ENCODE results near the gene TTPAL.

The TTPAL gene, protein sequence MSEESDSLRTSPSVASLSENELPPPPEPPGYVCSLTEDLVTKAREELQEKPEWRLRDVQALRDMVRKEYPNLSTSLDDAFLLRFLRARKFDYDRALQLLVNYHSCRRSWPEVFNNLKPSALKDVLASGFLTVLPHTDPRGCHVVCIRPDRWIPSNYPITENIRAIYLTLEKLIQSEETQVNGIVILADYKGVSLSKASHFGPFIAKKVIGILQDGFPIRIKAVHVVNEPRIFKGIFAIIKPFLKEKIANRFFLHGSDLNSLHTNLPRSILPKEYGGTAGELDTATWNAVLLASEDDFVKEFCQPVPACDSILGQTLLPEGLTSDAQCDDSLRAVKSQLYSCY

DNA sequence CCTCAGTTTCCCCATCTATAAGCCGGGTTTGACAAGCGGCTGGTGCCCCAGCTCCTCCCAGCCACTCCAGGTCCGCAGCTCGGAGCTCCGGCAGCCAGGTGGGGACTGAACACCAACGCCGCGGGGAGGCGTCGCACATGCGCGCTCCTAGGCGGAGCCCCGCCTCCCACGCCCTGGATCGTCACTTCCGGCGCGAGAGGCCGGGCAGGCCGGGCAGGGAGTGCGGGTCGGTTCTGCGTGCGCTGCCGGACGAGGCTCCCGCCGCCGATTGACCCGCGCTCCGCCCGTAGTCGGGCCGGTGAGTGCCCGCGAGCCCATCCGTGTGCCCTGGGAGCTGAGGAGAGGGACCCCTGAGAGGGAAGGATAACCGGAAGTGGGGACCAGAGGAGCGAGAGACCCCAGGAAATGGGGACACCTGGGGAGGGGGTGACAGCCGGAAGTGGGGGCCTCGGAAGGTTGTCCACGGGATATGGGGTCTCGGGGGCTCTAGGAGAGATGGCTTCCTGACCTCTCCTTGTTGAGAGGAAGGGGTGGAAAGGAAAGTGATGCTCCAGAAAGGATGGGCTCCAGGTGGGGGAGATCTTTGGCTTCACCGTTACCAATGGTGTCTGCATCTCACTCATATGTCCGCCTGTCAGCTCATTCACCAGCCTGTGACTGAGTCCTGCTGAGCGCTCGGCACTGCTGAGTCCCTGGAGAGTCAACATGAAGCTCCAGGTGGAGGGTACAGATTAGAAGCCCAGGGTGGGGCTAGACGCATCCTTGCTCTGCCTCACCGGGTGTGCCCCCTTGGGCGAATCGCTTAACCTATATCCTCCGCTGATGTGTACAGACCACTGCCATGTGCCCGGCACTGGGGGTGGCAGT, at the start of gene TTPAL:
TTPAL (plus strand) TSS at position 181 of the 867 bp plus-strand sequence. CDS start 4,126 bp downstream, outside the sequence.
- Histone ChIP-seq H3K4me3 (ENCODE audit: low read depth, low read length) (peak within 1 kb of the TSS; percentile 96), H3K9me3 (ENCODE audit: severe bottlenecking) (peaks cover 8% of the 10 kb centered on the region), H3K27me3 (ENCODE audit: insufficient read depth, low read depth, severe bottlenecking) (peaks cover 25% of the 10 kb centered on the region), H3K36me3 (peaks cover 2% of the 10 kb centered on the region; the same call in 1 of the 2 replicates), H3K27ac (peak within 1 kb of the TSS; percentile 85)
- DNase-seq: peak; percentile 83
- TF ChIP-seq, protein P1, sequence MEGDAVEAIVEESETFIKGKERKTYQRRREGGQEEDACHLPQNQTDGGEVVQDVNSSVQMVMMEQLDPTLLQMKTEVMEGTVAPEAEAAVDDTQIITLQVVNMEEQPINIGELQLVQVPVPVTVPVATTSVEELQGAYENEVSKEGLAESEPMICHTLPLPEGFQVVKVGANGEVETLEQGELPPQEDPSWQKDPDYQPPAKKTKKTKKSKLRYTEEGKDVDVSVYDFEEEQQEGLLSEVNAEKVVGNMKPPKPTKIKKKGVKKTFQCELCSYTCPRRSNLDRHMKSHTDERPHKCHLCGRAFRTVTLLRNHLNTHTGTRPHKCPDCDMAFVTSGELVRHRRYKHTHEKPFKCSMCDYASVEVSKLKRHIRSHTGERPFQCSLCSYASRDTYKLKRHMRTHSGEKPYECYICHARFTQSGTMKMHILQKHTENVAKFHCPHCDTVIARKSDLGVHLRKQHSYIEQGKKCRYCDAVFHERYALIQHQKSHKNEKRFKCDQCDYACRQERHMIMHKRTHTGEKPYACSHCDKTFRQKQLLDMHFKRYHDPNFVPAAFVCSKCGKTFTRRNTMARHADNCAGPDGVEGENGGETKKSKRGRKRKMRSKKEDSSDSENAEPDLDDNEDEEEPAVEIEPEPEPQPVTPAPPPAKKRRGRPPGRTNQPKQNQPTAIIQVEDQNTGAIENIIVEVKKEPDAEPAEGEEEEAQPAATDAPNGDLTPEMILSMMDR (IDR thresholded peaks at IDR 0.05; ENCODE audit: low read depth, low read length): 0 out of 2 replicates have a peak, but pooled peaks have one; percentile 22

DNA sequence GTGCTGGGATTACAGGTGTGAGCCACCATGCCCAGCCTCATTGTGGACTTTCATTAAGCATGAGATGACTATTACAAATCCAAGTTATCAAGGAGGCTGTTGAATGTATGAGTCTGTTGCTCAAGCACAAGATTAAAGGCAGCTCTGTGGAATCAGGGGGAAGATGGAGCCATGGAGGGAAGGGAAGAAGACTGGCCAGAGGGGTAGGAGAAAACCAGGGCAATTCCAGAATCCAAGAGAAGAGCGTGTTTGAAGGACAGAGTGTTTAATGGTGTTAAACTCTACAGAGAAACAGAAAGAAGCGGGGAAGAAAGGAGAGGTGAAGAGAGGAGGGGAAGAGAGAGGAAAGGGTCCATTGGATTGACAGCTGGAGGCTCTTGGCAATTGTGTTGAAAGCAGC, 49.8 kb upstream of the TTPAL start:
- H3K36me3 ChIP-seq: no peaks in the 10 kb centered on the region
- H3K9me3 ChIP-seq (ENCODE audit: severe bottlenecking): no peaks in the 10 kb centered on the region
- no peak overlapping the region for H3K4me3 ChIP-seq (ENCODE audit: low read depth, low read length)
- H3K27ac ChIP-seq: no peak overlapping the region
- TF ChIP-seq, protein P1 (IDR thresholded peaks at IDR 0.05; ENCODE audit: low read depth, low read length): no peak
- no peaks in the 10 kb centered on the region for H3K27me3 ChIP-seq (ENCODE audit: insufficient read depth, low read depth, severe bottlenecking)
- DNase-seq: no peak

DNA sequence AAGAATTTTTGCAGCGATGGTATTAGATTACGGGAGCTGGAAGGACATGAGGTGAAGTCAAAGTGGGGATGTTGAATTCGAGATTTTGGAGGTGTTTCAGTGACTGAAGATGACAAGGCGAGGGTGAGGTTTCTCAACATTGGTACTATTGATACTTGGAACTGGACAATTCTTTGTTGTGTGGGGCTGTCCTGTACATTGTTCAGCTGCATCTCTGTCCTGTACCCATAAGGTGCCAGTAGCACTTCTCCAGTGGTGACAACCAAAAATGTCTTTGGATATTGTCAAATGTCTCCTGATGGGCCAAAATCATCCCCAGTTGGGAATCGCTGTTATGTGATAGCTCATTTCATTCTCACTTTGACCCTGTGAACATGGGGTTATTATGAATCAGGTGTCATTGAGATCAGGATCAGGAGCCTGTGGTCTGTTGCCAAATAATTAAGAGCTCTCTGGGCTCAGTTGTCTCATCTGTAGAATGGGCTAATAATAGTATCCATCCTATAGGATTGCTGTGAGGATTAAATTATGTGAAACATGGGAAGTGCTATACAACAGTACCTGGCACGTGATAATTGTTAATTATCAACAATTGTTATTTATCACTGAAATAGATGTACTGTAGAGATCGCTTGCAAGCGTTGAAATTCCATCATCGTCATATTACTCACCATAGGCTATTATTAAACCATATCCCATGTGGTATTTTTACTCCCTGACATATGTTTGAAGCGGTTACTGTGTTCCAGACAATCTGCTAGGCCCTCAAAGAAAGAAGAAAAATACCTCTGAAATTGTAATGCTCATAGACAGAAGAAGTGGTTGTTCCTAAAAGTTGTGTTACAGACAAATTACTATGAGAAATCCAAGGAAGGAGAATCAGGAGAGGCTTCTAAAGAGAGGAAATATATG, 48.5 kb upstream of the TTPAL start:
- TF ChIP-seq, protein P1 (IDR thresholded peaks at IDR 0.05; ENCODE audit: low read depth, low read length): no peak
- H3K4me3 ChIP-seq (ENCODE audit: low read depth, low read length): no peak overlapping the region
- no peaks in the 10 kb centered on the region for H3K27me3 ChIP-seq (ENCODE audit: insufficient read depth, low read depth, severe bottlenecking)
- no peaks in the 10 kb centered on the region for H3K9me3 ChIP-seq (ENCODE audit: severe bottlenecking)
- H3K27ac ChIP-seq: no peak overlapping the region
- H3K36me3 ChIP-seq: no peaks in the 10 kb centered on the region
- DNase-seq: no peak

DNA sequence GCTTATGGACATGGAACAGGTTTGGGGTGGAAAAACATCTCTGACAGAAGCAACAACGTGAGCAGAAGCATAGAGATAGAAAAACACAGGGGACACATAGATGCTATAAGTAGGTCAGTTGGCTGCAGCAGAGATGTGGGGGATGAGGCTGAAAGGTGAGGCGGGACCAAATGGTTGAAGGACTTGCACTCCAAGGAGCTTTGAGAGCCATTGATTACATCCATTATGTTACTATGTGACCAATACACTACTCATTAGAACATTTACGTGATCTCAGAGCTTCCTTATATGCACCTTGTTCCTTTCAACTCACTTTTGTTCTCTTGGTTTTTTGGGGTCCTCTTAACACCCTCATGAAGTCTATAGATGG, 47.9 kb upstream of the TTPAL start:
- Histone ChIP-seq H3K9me3 (ENCODE audit: severe bottlenecking) (no peaks in the 10 kb centered on the region), H3K4me3 (ENCODE audit: low read depth, low read length) (no peak overlapping the region), H3K36me3 (no peaks in the 10 kb centered on the region), H3K27me3 (ENCODE audit: insufficient read depth, low read depth, severe bottlenecking) (no peaks in the 10 kb centered on the region), H3K27ac (no peak overlapping the region)
- no peak for DNase-seq
- TF ChIP-seq, protein P1 (IDR thresholded peaks at IDR 0.05; ENCODE audit: low read depth, low read length): no peak

DNA sequence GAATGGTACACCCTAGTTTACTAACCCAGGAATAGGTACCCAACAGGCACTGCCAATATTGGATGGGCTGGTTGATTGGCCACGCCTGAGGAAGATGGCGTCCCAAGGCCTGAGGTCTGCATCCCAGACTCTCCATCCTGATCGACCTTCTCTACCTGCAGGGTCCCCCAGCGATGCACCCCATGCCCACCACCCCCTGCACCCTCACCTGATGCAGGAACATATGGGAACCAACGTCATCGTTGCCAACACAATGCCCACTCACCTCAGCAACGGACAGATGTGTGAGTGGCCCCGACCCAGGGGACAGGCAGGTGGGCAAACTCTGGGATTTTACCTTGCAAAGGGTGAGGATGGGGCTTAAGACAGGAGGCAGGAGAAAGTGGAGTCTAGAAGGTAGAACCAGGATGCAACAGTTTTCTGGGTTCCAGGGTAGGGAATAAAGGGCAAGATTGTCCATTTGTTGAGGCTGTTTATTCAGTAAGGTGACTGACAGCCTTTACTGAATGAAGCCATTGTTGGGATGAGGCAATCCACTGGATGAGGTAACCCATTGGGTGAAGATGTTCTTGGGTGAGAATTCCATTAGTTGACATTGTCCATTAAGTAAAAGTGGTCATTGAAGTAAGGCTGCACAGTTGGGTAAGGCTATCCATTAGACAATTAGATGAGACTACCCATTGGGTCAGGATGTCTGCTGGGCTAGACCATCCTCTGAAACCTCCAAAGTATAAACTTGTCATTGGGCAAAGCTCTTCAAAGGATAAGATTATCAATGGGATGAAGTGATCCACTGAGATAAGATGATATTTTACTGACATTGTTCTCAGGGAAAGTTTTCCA, 47.3 kb upstream of the TTPAL start:
- no peaks in the 10 kb centered on the region for H3K9me3 ChIP-seq (ENCODE audit: severe bottlenecking)

More for the DNA sequence above, 47.3 kb upstream of the TTPAL start:
- no peak for DNase-seq
- H3K27me3 ChIP-seq (ENCODE audit: insufficient read depth, low read depth, severe bottlenecking): no peaks in the 10 kb centered on the region
- TF ChIP-seq, protein P1 (IDR thresholded peaks at IDR 0.05; ENCODE audit: low read depth, low read length): no peak
- H3K36me3 ChIP-seq: no peaks in the 10 kb centered on the region
- no peak overlapping the region for H3K4me3 ChIP-seq (ENCODE audit: low read depth, low read length)
- no peak overlapping the region for H3K27ac ChIP-seq

Measured in WERI-Rb-1 (cell line).